WERI-Rb-1 (cell line): ENCODE data around the gene KCNQ2.

ENCODE experiments used
- DNase-seq: peaks from one replicate; pipeline ENCODE4 v3.0.0-alpha.2; 2020
- H3K27ac ChIP-seq: fragments of 250-450 bp; sonication (Bioruptor Pico); 2 replicates; pipeline ENCODE4 v1.5.1; 2020; ENCODE audit warnings: mild to moderate bottlenecking, moderate library complexity
- H3K27me3 ChIP-seq: fragments of 250-450 bp; sonication (Bioruptor Pico); 2 replicates; pipeline ENCODE4 v1.5.1; 2021; ENCODE audit warnings: mild to moderate bottlenecking, low read depth, moderate library complexity; ENCODE audit not compliant: insufficient read depth, severe bottlenecking
- H3K36me3 ChIP-seq: fragments of 250-450 bp; sonication (Bioruptor Pico); 2 replicates; pipeline ENCODE4 v1.5.1; 2020; ENCODE audit warnings: mild to moderate bottlenecking, moderate library complexity
- H3K4me3 ChIP-seq: 2 replicates; pipeline ENCODE4 v1.5.1; 2011; ENCODE audit warnings: low read depth, mild to moderate bottlenecking, control low read depth, low read length
- H3K9me3 ChIP-seq: fragments of 250-450 bp; sonication (Bioruptor Pico); 2 replicates; pipeline ENCODE4 v1.5.1; 2021; ENCODE audit warnings: mild to moderate bottlenecking, moderate library complexity; ENCODE audit not compliant: severe bottlenecking
- CTCF ChIP-seq: IDR thresholded peaks from 2 replicates; pipeline ENCODE4 v1.5.1; 2011; ENCODE audit warnings: low read depth, mild to moderate bottlenecking, control low read depth, inconsistent platforms, low read length

The KCNQ2 gene

GRCh38 chr20:63503524-63503923 is 31.1 kb upstream of the KCNQ2 start:
- no peak for TF ChIP-seq CTCF
- H3K27ac ChIP-seq: no peak overlapping the region
- H3K4me3 ChIP-seq: no peak overlapping the region
- H3K27me3 ChIP-seq: no peaks in the 10 kb centered on the region
- H3K36me3 ChIP-seq: no peaks in the 10 kb centered on the region
- DNase-seq: no peak
- H3K9me3 ChIP-seq: peaks cover 15% of the 10 kb centered on the region

- Histone ChIP-seq H3K36me3 (no peaks in the 10 kb centered on the region; the same call in 1 of the 2 replicates), H3K4me3 (no peak overlapping the region), H3K27ac (peak overlapping the region; percentile 47), H3K27me3 (no peaks in the 10 kb centered on the region), H3K9me3 (peaks cover 8% of the 10 kb centered on the region)
- DNase-seq: no peak
- no peak for TF ChIP-seq CTCF
Observed at GRCh38 chr20:63502671-63503172, 30.3 kb upstream of the KCNQ2 start.

- DNase-seq: peak; percentile 84
- TF ChIP-seq CTCF: no peak
- H3K27ac ChIP-seq: peak overlapping the region; percentile 47
- H3K27me3 ChIP-seq: no peaks in the 10 kb centered on the region
- H3K36me3 ChIP-seq: peaks cover 6% of the 10 kb centered on the region
- H3K4me3 ChIP-seq: peak overlapping the region; percentile 48
- H3K9me3 ChIP-seq: peaks cover 8% of the 10 kb centered on the region
Observed at GRCh38 chr20:63501818-63502670, 29.6 kb upstream of the KCNQ2 start.

DNA sequence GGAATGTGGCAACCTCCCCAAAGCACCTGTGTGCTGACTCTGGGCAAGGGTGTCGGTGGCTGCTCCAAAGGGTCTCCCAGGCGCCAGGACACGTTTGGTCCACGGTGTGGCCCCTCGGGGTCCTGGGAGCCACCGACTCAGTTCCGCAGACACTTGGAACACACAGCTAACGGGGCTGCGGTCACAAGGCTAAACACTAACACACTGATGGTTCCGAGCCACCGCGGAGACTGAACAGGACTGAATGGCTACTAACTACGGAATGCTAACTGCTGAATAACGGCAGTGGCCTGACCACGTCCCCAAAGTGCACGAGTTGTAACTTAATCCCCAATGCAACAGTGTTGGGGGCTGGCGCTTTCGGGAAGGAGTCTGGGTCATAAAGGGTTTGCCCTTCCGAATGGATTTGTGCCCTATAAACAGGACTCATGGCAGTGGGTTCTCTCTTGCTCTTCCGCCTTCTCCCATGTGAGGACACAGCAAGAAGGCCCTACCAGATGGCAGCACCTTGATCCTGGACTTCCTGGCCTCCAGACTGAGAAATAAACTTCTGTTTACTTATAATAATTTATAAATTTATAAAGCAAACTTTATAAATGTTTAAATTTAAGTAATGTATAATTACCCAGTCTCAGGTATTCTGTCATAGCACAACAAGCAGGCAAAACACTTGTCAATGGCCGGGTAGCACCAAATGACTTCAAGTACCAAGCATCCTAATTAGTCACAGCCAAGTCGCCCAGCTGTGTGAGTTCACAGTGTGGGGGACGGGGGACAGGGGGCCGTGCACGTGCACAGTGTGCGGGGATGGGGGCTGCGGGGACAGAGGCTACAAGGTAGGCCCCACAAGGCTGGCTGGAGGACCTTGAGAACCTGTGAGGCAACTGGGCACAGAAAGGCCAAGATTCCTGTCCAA is 28.7 kb upstream of the KCNQ2 start:
- H3K27me3 ChIP-seq: no peaks in the 10 kb centered on the region
- no peak for DNase-seq
- TF ChIP-seq CTCF: no peak

DNA sequence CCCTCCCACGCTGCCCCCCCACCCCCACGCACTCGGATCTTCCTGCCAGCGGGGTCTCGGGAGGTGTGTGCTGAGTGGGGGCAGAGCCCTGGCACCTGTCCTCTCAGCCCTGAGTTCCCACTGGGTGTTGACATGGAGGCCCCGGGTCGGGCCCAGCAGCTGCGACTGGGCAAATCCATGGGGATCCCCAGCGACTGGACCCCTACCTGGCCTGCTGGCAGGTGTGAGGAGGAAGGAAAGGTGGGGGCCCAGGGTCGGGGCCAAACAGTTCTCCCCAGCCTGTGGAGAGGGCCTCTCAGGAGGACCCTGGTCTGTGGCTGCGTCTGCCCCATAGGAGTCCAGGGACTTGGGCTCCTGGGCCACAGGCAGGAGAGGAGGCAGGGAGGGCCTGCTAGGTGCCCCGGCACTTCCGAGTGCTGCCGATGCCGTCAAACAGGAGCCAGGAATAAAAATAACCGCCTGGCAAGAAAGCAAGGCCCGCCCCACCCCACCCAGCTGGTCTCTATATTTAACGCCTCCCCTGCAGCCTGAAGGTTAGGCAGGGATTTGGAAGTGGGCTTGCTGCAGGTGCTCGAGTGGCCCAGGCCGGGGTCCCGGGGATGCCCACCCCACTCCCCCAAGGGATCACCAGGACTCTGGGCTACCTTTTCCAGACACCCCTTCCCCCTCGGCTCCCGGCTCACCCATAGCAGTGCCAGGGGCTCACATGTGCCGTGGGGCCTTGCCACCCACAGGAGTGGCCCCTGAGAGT is 27.9 kb upstream of the KCNQ2 start:
- Histone ChIP-seq H3K36me3 (peaks cover 19% of the 10 kb centered on the region), H3K4me3 (no peak overlapping the region), H3K9me3 (peaks cover 3% of the 10 kb centered on the region), H3K27ac (no peak overlapping the region), H3K27me3 (no peaks in the 10 kb centered on the region)
- no peak for DNase-seq
- TF ChIP-seq CTCF: no peak

More for the DNA sequence above, 28.7 kb upstream of the KCNQ2 start:
- Histone ChIP-seq H3K36me3 (peaks cover 13% of the 10 kb centered on the region), H3K4me3 (no peak overlapping the region; the same call in 1 of the 2 replicates), H3K27ac (peak overlapping the region; percentile 47), H3K9me3 (peaks cover 8% of the 10 kb centered on the region)
